ENCODE results near the gene NFKBIL1.
A peak's percentile ranks its signal among the peaks of the same experiment; 100 is the strongest.

The NFKBIL1 gene

GRCh38 chr6:31559606-31559957 lies 12.2 kb downstream of the NFKBIL1 start:
- DNase-seq (ENCODE audit: low read depth in 2 of 2, low spot score in 1 of 2): no peak

DNA sequence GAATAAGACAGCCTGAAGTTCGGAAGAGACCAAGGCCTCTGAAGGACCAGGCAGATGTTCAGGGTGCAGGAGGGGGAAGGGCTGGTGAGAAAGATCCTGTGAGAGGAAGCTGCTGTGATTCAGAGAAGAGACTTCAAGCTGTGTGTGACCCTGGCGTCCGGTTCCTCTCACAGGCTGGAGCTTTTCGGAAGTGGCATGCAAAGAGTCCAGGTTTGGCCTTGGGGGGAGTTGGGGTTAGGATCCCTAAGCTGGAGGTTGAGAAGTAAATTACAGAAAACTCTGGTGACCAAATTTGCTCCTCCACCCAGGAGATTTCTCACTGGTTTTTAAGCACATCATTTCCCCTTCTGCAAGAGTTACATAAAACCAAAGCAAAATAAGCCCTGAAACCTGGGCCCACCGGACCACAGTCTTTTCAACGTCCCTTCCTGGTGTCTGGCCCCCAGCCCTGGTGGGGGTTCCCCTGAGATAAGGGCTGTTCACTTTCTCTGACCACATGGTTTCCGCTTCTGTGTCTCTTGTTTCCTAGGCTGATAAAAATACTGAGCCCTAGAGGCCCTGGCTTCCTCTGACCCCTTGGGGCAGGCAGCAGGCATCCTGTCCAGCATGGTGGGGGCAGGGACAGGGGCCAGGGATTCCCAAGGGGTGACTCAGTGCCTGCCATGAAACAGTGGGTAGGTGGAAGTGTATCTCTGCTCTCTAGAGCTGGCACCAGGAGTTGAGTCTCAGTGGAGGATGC lies 12.7 kb downstream of the NFKBIL1 start:
- no peak for DNase-seq (ENCODE audit: low read depth in 2 of 2, low spot score in 1 of 2)

- DNase-seq (ENCODE audit: low read depth in 2 of 2, low spot score in 1 of 2): no peak
Measured at GRCh38 chr6:31560697-31561058, 13.3 kb downstream of the NFKBIL1 start.

GRCh38 chr6:31567531-31568370 lies 20.3 kb downstream of the NFKBIL1 start:
- no peak for DNase-seq (ENCODE audit: low read depth in 2 of 2, low spot score in 1 of 2)

GRCh38 chr6:31568537-31568961 lies 21.1 kb downstream of the NFKBIL1 start:
- DNase-seq (ENCODE audit: low read depth in 2 of 2, low spot score in 1 of 2): no peak

DNA sequence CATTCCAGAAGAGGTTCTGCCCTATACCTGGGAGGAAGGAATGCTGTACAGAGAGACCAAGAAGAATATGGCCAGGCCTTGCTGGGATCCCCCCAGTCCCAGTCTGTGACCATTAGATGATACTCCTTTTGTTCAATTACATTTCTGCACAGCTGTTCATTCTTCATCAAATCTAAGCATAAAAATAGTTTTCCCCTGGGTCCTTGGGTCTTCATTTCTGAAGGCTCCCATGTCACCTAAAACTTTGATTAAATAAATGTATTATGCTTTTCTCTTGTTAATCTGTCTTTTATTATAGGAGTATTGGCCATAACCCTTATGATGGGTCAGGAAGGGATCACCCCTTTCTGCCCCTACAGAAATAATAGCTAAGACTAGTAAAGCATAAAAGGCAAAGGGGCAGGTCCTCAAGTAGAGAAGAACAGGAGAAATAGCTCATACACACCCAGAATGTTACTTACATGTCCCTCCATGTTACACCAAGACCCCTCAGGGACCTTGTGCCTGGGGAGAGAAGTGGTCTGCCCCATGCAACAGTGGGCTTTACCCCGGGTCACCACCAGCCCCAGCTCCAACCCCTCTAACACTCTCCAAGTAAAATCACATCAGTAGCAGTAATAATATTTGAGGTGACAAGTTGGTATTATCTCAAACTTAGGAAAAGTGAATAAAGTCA lies 22.6 kb downstream of the NFKBIL1 start:
- DNase-seq (ENCODE audit: low read depth in 2 of 2, low spot score in 1 of 2): no peak

- DNase-seq (ENCODE audit: low read depth in 2 of 2, low spot score in 1 of 2): peak in 1 of 2 donors; percentile 54
Measured at GRCh38 chr6:31572041-31572911, 24.9 kb downstream of the NFKBIL1 start, which contains the start of gene LTA. Gene LTA (plus strand): TSS chr6:31572289. CDS start chr6:31572743, 454 bp downstream.

DNA sequence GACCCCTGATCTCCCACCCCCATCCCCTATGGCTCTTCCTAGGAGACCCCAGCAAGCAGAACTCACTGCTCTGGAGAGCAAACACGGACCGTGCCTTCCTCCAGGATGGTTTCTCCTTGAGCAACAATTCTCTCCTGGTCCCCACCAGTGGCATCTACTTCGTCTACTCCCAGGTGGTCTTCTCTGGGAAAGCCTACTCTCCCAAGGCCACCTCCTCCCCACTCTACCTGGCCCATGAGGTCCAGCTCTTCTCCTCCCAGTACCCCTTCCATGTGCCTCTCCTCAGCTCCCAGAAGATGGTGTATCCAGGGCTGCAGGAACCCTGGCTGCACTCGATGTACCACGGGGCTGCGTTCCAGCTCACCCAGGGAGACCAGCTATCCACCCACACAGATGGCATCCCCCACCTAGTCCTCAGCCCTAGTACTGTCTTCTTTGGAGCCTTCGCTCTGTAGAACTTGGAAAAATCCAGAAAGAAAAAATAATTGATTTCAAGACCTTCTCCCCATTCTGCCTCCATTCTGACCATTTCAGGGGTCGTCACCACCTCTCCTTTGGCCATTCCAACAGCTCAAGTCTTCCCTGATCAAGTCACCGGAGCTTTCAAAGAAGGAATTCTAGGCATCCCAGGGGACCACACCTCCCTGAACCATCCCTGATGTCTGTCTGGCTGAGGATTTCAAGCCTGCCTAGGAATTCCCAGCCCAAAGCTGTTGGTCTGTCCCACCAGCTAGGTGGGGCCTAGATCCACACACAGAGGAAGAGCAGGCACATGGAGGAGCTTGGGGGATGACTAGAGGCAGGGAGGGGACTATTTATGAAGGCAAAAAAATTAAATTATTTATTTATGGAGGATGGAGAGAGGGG lies 26.1 kb downstream of the NFKBIL1 start:
- DNase-seq (ENCODE audit: low read depth in 2 of 2, low spot score in 1 of 2): no peak

GRCh38 chr6:31574106-31575061 lies 27.0 kb downstream of the NFKBIL1 start:
- DNase-seq (ENCODE audit: low read depth in 2 of 2, low spot score in 1 of 2): no peak

DNA sequence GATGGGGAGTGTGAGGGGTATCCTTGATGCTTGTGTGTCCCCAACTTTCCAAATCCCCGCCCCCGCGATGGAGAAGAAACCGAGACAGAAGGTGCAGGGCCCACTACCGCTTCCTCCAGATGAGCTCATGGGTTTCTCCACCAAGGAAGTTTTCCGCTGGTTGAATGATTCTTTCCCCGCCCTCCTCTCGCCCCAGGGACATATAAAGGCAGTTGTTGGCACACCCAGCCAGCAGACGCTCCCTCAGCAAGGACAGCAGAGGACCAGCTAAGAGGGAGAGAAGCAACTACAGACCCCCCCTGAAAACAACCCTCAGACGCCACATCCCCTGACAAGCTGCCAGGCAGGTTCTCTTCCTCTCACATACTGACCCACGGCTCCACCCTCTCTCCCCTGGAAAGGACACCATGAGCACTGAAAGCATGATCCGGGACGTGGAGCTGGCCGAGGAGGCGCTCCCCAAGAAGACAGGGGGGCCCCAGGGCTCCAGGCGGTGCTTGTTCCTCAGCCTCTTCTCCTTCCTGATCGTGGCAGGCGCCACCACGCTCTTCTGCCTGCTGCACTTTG lies 28.0 kb downstream of the NFKBIL1 start, which contains the start of gene TNF:
TNF (plus strand) TSS at position 231 of the 567 bp plus-strand sequence; CDS start at position 408, 177 bp downstream.
- peak in 1 of 2 donors; percentile 66 for DNase-seq (ENCODE audit: low read depth in 2 of 2, low spot score in 1 of 2)

DNA sequence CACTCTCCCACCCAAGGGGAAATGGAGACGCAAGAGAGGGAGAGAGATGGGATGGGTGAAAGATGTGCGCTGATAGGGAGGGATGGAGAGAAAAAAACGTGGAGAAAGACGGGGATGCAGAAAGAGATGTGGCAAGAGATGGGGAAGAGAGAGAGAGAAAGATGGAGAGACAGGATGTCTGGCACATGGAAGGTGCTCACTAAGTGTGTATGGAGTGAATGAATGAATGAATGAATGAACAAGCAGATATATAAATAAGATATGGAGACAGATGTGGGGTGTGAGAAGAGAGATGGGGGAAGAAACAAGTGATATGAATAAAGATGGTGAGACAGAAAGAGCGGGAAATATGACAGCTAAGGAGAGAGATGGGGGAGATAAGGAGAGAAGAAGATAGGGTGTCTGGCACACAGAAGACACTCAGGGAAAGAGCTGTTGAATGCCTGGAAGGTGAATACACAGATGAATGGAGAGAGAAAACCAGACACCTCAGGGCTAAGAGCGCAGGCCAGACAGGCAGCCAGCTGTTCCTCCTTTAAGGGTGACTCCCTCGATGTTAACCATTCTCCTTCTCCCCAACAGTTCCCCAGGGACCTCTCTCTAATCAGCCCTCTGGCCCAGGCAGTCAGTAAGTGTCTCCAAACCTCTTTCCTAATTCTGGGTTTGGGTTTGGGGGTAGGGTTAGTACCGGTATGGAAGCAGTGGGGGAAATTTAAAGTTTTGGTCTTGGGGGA lies 28.7 kb downstream of the NFKBIL1 start:
- no peak for DNase-seq (ENCODE audit: low read depth in 2 of 2, low spot score in 1 of 2)

DNA sequence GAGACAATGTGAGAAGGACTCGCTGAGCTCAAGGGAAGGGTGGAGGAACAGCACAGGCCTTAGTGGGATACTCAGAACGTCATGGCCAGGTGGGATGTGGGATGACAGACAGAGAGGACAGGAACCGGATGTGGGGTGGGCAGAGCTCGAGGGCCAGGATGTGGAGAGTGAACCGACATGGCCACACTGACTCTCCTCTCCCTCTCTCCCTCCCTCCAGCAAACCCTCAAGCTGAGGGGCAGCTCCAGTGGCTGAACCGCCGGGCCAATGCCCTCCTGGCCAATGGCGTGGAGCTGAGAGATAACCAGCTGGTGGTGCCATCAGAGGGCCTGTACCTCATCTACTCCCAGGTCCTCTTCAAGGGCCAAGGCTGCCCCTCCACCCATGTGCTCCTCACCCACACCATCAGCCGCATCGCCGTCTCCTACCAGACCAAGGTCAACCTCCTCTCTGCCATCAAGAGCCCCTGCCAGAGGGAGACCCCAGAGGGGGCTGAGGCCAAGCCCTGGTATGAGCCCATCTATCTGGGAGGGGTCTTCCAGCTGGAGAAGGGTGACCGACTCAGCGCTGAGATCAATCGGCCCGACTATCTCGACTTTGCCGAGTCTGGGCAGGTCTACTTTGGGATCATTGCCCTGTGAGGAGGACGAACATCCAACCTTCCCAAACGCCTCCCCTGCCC lies 29.6 kb downstream of the NFKBIL1 start:
- no peak for DNase-seq (ENCODE audit: low read depth in 2 of 2, low spot score in 1 of 2)

DNA sequence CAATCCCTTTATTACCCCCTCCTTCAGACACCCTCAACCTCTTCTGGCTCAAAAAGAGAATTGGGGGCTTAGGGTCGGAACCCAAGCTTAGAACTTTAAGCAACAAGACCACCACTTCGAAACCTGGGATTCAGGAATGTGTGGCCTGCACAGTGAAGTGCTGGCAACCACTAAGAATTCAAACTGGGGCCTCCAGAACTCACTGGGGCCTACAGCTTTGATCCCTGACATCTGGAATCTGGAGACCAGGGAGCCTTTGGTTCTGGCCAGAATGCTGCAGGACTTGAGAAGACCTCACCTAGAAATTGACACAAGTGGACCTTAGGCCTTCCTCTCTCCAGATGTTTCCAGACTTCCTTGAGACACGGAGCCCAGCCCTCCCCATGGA lies 30.2 kb downstream of the NFKBIL1 start:
- no peak for DNase-seq (ENCODE audit: low read depth in 2 of 2, low spot score in 1 of 2)

DNA sequence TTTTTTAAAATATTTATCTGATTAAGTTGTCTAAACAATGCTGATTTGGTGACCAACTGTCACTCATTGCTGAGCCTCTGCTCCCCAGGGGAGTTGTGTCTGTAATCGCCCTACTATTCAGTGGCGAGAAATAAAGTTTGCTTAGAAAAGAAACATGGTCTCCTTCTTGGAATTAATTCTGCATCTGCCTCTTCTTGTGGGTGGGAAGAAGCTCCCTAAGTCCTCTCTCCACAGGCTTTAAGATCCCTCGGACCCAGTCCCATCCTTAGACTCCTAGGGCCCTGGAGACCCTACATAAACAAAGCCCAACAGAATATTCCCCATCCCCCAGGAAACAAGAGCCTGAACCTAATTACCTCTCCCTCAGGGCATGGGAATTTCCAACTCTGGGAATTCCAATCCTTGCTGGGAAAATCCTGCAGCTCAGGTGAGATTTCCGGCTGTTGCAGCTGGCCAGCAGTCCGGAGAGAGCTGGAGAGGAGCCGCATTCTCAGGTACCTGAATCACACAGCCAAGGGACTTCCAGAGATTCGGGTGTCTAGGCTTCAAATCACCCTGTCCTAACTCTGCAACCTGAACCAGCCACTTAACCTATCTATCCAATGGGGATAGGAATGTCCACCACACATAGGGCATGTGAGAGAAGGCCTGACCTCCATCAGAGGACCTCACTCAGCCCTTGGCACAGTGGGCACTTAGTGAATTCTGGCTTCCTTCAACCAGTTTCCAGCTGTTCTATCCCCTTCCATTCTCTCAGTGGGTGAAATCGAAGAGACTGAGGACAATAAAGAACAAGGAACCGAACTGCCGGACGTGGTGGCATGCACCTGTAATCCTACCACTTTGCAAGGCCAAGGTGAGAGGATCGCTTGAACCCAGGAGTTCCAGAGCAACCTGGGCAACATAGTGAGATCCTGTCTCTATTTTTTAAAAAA lies 31.0 kb downstream of the NFKBIL1 start:
- DNase-seq (ENCODE audit: low read depth in 2 of 2, low spot score in 1 of 2): no peak

DNA sequence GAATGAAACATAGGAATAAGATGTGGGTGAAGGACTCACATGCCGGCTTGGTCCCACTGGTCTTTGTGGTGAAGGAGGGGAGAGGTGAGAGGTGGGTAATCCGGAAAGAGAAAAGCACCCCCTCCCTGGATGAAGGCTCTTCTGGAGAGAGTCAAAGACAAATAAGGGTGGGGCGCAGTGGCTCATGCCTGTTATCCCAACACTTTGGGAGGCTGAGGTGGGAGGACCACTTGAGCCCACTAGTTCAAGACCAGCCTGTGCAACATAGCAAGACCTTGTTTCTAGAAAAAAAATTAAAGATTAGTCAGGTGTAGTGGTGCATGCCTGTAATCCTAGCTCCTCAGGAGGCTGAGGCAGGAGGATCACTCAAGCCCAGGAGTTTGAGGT lies 31.7 kb downstream of the NFKBIL1 start:
- DNase-seq (ENCODE audit: low read depth in 2 of 2, low spot score in 1 of 2): no peak
